AG09319 (cell line): Measurements from ENCODE around the gene ADAMTS4.

Experiments
- DNase-seq: peaks from one replicate; pipeline ENCODE4 v3.0.0-alpha.2; 2010; ENCODE audit warnings: low read depth; ENCODE audit errors: extremely low read depth
- CTCF ChIP-seq: IDR thresholded peaks from 2 replicates; pipeline ENCODE4 v1.5.1; 2011; ENCODE audit warnings: low read depth, mild to moderate bottlenecking, inconsistent platforms, low read length, moderate library complexity

The ADAMTS4 gene

GRCh38 chr1:161219078-161219892, 20.4 kb upstream of the ADAMTS4 start:
- no peak for TF ChIP-seq CTCF
- DNase-seq = no peak

- no peak for DNase-seq
- TF ChIP-seq CTCF = no peak
Observed at GRCh38 chr1:161218301-161219077, 19.6 kb upstream of the ADAMTS4 start.

GRCh38 chr1:161217831-161218230, 19.0 kb upstream of the ADAMTS4 start:
- TF ChIP-seq CTCF = no peak
- DNase-seq = no peak

- no peak for TF ChIP-seq CTCF
- no peak for DNase-seq
Observed at GRCh38 chr1:161216945-161217712, 18.3 kb upstream of the ADAMTS4 start.

GRCh38 chr1:161215076-161215475, 16.2 kb upstream of the ADAMTS4 start, which contains the start of gene FCER1G:
Gene FCER1G, plus strand, starts transcription at chr1:161215295. Its CDS starts 27 bp downstream, at chr1:161215322.
- TF ChIP-seq CTCF = no peak
- no peak for DNase-seq

- TF ChIP-seq CTCF = no peak
- no peak for DNase-seq
Observed at GRCh38 chr1:161214369-161214768, 15.5 kb upstream of the ADAMTS4 start.
